Hypothalamus (tissue), 51 donors: ENCODE results near the gene CIITA.
"Not testable (repeated sequence)": the region's sequence is repeated elsewhere in the genome, so short reads cannot be mapped to it uniquely, and the experiment has no call there.

Experiments used
- DNase-seq, 51 donors: peaks; one replicate each; lab custom pipeline; 2025; lab: John Stamatoyannopoulos, UW

CIITA gene, protein sequence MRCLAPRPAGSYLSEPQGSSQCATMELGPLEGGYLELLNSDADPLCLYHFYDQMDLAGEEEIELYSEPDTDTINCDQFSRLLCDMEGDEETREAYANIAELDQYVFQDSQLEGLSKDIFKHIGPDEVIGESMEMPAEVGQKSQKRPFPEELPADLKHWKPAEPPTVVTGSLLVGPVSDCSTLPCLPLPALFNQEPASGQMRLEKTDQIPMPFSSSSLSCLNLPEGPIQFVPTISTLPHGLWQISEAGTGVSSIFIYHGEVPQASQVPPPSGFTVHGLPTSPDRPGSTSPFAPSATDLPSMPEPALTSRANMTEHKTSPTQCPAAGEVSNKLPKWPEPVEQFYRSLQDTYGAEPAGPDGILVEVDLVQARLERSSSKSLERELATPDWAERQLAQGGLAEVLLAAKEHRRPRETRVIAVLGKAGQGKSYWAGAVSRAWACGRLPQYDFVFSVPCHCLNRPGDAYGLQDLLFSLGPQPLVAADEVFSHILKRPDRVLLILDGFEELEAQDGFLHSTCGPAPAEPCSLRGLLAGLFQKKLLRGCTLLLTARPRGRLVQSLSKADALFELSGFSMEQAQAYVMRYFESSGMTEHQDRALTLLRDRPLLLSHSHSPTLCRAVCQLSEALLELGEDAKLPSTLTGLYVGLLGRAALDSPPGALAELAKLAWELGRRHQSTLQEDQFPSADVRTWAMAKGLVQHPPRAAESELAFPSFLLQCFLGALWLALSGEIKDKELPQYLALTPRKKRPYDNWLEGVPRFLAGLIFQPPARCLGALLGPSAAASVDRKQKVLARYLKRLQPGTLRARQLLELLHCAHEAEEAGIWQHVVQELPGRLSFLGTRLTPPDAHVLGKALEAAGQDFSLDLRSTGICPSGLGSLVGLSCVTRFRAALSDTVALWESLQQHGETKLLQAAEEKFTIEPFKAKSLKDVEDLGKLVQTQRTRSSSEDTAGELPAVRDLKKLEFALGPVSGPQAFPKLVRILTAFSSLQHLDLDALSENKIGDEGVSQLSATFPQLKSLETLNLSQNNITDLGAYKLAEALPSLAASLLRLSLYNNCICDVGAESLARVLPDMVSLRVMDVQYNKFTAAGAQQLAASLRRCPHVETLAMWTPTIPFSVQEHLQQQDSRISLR

DNA sequence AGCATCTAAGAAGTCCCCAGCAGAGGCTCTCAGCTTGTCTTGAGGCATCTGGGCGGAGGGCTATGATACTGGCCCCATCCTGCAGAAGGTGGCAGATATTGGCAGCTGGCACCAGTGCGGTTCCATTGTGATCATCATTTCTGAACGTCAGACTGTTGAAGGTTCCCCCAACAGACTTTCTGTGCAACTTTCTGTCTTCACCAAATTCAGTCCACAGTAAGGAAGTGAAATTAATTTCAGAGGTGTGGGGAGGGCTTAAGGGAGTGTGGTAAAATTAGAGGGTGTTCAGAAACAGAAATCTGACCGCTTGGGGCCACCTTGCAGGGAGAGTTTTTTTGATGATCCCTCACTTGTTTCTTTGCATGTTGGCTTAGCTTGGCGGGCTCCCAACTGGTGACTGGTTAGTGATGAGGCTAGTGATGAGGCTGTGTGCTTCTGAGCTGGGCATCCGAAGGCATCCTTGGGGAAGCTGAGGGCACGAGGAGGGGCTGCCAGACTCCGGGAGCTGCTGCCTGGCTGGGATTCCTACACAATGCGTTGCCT is at the start of gene CIITA:
Gene CIITA (plus strand): TSS at position 404 of the 543 bp plus-strand sequence. CDS start 129 bp downstream, at position 533.
- peak in 35 of 51 donors; percentile 10 to 63 (median 36) for DNase-seq

DNA sequence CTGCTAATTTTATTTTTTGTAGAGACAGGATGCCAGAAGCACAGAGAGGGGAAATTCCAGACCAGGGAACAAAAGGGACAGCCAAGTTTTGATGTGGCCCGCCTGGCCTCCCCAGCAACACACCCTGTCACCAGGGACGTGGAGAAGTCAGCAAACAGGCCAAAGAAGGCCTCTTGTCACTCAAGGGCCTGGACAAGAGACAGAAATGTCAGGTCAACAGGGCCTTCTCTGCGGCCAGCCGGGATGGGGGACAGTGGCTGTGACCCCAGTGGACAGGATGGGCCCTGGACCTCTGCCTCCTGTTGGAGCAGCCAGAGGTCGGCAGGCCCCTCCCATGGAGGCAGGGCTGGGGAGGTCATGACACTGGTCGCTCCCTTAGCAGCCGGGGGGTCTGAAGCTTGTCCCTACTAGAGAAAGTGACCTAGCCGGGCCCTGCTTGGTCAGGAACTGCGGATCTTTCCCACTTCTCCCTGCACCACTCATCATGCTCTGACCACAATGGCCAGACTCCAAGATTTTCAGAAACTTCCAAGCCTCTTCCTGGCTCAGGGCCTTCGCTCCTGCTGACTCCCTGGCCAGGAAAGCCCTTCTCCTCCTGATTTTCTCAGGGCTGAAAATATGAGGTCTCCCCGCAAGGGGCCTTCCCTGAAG is 49.2 kb upstream of the CIITA start:
- peak in 38 of 51 donors; percentile 7 to 67 (median 28) for DNase-seq

DNA sequence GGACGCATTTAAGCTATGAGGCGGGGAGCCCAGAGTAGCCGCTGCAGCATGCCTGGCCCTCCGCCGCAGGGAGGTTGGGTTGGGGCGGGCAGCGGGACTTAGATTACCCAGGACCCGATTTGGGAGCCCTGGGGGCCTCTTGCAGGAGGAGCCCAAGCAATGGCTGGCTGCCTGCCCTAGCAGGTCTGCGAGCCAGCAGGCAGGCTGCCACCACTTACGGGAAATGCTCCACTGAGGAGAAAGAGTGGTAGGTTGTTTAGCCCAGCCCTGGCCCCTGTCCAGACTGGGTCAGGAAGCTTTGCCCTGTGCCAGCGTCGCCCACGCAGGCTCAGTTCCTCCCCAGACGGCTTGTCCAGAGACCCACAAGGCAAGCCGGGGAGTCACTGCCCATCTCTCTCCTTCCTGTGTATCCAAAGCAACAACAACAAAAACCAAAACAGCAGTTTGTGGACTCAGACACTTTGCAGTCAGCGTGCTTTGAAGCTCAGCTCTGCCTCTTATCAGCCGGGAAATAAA is 48.1 kb upstream of the CIITA start:
- DNase-seq: peak; percentile 16 to 93 (median 80)

DNA sequence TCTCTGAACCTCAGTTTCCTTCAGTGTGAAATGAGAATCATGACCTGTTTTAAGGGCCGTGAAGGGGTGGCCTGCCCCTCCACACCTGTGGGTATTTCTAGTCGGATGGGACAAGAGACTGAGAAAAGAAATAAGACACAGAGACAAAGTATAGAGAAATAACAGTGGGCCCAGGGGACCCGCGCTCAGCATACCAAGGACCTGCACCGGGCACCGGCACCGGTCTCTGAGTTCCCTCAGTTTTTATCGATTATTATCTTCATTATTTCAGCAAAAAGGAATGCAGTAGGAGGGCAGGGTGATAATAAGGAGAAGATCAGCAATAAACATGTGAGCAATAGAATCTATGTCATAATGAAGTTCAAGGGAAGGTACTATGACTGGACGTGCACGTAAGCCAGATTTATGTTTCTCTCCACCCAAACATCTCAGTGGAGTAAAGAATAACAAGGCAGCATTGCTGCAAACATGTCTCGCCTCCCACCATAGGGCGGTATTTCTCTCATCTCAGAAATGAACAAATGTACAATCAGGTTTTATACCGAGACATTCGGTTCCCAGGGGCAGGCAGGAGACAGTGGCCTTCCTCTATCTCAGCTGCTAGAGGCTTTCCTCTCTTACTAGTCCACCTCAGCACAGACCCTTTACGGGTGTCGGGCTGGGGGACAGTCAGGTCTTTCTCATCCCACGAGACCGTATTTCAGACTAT is 47.5 kb upstream of the CIITA start:
- not testable (repeated sequence) for DNase-seq

DNA sequence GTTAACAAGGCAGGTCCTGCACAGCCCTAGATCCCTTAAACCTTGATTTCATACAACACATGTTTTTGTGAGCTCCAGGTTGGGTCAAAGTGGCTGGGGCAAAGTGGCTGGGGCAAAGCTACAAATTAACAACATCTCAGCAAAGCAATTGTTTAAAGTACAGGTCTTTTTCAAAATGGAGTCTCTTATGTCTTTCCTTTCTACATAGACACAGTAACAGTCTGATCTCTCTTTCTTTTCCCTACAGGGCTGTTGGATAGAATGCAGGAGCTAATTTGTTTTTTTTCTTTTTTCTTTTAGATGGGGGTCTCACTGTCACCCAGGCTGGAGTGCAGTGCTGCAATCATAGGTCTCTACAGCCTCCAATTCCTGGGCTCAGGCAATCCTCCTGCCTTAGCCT is 46.8 kb upstream of the CIITA start:
- DNase-seq: not testable (repeated sequence)

DNA sequence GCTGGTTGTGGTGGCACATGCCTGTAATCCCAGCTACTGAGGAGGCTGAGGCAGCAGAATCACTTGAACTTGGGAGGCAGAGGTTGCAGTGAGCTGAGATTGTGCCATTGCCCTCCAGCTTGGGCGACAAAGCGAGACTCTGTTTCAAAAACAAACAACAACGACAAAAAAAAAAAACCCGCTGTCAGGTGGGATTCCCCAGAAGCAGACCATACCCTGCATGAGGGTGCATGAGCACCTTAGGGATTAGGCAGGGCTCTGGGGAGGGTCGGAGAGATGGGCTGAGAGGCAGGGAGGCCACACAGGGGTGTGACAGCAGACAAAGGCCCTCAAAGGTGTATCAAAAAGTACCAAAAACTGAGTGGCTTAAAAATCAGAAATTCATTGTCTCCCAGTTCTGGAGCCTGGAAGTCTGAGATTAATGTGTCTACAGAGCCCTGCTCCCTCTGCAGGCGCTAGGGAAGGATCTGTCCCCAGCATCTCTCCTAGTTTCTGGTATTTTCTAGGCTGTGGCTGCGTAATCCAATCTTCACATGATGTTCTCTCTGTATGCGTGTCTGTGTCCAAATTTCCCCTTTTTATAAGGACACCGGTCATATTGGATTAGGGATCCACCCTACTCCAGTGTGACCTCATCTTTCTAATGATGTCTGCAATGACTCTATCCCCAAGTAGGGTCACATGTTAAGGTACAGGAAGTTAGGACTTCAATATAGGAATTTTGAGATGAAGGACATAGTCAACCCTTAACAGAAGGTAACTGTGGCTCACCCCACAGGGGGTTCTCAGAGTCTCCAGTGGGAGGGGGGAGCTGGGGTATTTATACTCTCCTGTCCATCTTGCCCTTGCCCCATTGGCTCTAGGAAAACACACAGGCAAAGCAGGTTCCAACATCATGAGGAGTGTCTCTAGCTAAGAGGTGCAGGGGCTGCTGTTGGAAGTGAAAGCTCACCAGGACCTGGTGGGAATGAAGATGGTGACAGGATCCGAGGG is 44.8 kb upstream of the CIITA start:
- no peak for DNase-seq

DNA sequence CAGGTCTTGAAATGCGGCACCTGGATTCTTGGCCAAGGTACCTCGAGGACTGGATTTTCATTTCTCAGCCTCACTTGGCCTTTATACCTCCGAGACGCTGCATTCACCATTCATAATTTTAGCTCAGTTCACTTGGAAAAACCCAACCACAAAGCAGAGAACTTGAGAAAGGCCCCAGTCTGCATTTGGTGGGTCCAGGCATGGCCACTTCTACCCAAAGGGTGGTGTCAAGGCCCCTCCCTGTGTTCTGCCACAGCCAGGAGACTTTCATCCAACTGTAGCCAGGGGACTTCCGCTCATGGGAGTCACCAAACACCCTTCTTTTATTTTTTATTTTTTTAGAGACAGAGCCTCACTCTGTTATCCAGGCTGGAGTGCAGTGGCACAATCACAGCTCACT is 43.7 kb upstream of the CIITA start:
- DNase-seq: no peak

DNA sequence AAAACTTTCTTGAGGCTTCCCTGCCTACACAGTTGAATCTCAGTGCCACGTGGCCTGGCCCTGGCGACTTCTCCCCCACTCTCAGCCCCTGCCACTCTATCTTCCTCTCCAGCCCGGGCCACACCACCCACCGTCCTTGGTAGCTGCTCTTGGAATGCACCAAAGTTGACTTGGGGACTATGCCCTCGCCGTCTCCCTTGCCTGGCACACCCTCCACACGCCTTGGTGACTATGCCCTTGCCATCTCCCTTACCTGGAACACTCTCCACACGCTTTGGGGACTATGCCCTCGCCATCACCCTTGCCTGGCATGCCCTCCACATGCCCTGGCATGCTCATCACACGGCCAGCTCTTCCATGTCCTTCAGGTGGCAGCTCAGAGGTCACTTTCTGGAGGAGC is 42.9 kb upstream of the CIITA start:
- DNase-seq: no peak

DNA sequence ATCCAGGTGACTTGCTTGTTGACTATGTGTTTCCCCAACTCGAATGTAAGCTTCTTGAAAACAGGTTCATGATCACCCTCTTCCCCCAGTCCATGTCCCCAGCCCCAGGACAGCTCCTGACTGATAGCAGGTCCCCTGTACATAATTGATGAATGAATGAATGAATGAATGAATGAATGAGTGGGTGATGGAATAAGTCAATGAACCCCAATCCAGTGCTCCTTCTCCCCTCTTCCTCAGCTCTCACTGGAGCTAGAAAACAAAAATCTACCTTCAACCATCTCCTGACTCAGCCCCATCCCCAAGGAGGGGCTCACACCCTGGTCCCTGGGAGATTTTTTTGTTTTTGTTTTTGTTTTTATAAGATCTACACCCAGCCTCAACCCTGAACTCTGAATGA is 42.2 kb upstream of the CIITA start:
- no peak for DNase-seq

DNA sequence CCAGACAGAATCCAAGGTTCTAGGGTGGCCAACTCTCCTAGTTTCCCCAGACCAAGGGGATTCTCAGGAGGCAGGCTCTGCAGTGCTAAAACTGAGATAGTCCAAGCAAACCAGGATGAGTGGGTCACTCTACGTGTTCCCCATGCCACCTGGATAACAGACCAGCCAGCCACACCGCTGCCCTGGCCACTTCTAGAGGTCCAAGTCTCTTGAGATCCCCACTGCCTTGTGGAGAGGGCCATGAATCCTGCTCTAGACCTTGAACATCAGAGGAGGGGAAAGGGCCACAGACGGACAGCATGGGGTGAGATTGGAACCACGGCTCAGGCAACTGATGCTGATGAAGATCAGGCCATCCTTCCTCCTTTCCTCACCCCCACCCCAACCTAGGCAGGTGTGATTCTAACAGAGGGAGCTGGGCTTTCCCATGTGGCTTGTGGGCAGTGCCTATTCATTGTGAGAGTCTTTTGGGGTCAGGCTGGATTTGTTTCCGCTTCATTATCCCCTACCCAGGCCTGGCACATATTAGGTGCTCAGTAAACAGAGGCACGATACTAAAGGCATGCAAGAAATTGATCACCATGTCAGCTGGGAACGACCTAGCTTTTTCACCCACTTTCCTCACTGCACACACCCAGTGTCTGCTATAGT is 41.6 kb upstream of the CIITA start:
- DNase-seq: no peak

DNA sequence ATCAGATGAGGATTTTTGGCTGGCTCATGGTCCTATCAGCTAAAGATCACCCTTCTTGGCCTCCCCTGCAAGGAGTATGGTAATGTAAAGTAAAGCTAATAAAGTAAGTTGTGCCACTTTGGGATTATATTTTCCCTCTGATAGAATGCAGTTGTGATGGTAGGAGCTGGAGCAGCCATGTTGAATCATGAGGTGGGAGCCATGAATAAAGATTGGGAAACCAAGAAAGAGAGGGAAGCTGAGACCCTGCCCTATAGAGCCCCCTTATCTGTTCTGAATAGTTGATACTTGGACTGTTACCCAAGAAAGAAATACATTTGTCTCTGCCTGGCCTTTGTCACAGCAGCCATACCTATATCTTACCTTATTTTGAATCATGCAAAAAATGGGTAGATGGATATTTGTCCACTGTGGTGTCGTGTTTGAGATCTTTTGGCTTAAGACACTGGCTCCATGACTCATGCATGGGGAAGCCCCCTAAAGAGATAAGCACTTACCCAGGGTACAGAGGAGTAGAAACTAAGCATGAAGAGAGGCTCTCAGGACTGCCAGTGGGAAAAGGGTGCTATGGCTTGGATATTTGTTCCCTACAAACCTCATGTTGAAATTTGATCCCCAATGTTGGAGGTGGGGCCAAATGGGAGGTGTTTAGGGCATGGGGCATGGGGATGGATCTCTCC is 40.7 kb upstream of the CIITA start:
- DNase-seq: no peak

DNA sequence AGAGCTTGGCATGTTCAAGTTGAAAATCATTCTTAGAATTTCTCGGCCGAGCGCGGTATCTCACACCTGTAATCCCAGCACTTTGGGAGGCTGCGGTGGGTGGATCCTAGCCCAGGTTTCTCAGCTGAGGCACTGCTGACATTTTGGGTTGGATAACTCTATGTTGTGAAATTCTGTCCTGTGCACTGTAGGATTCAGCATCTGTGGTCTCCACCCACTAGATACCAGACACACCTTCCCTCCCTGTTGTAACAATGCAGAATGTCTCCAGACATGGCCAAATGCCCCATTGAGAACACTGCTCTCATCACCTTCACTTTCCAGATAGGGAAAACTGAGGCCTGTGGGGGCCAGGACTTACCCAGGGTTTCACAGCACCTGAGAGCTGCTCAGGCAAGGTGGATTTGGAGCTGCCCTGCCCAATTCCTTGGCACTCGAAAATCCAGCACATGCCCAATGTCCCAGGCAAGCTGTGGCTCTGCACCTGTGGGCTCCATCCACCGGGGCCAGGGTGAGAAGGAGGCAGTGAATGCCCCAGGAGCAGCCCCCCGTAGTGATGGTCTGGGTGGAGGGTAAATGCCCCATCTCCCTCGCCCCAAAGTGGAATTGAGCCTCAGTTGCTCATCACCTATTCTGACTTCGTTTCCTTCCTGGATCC is 38.3 kb upstream of the CIITA start:
- DNase-seq: no peak

DNA sequence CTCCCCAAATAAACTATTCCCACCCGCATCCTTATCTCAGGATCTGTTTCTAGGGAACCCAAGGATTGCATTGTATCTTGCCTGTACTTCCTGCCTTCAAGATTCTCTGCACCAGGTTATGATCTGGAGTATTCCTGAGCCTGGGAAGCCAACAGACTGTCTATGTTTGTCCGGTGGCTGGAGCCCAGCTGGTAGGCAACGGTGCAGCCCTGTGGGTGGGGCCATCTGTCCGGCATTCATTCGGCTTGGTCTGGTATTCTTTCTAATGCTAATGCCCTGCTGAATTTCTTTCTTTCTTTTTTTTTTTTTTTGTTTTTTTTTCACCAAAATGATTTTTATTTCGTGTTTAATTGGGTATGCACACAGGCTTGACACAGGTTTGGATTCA is 37.7 kb upstream of the CIITA start:
- DNase-seq: no peak

DNA sequence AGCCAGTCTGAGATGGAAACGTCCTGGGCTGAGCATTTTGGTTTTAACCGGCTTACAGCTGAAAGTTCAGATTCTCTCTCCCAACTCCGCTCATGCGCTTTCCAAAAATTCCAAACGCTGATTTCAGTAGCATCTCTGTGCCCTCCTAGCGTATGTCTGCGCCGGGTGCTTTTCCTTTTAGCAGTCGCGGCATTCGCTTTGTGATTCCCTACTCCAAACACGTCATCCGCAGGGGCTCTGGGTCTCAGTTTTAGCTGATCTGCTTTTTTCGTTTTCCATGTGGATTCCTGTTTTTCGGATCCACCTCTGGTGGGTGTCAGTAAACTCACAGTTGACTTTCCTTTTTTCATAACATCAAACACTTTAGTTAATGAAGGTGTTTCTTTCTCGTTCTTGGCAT is 36.3 kb upstream of the CIITA start:
- no peak for DNase-seq

DNA sequence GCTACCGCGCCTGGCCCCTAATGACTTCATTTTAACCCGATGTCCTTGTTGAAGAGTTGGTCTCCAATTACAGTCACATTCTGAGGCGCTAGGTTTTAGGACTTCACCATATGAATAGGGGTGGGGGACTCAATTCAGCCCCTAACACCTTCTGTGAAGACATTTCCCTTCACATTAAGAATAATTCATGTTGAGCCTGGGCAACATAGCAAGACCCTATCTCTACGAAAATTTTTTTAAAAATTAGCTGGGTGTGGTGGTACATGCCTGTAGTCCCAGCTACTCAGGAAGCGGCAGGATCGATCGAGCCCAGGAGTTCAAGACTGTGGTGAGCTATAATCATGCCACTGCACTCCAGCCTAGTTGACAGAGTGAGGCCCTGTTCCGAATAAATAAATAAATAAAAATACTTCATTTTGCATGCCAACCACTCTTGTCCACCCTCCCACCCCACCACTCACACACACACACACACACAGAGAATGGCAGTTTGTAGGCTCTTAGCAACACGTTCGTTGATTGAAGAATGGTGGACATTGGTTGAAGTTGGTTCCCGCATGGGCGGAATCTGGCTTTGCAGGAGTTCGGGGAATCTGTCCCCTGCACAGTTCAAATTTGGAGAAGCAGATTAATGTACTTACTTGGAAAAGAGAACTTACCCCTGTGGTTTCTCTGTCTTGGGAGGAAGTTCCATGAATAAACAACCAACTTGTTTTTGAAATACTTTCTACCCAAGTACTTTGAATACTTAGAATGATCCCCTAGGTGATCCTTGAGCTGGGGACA is 30.6 kb upstream of the CIITA start:
- DNase-seq: no peak

DNA sequence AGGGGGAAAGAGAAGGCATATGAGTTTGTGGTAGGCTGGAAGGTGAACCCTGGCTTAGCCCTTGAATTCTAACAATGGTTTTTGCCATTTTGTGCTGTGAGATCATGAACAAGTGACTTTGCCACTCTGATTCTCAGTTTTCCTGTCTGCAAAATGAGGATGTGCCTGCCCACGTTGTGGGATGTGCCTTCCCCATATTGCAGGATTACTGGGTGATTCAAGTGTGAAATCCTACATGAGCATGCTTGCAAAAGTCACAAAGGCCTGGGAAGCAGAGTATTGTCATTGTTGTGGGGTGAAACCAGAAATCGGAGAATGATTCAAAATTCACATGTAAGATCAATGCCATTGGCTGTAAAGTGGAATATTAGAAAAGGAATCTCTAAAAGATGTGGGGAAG is 29.8 kb upstream of the CIITA start:
- no peak for DNase-seq
